ENCODE data around the gene UNC13D.

UNC13D gene

DNA sequence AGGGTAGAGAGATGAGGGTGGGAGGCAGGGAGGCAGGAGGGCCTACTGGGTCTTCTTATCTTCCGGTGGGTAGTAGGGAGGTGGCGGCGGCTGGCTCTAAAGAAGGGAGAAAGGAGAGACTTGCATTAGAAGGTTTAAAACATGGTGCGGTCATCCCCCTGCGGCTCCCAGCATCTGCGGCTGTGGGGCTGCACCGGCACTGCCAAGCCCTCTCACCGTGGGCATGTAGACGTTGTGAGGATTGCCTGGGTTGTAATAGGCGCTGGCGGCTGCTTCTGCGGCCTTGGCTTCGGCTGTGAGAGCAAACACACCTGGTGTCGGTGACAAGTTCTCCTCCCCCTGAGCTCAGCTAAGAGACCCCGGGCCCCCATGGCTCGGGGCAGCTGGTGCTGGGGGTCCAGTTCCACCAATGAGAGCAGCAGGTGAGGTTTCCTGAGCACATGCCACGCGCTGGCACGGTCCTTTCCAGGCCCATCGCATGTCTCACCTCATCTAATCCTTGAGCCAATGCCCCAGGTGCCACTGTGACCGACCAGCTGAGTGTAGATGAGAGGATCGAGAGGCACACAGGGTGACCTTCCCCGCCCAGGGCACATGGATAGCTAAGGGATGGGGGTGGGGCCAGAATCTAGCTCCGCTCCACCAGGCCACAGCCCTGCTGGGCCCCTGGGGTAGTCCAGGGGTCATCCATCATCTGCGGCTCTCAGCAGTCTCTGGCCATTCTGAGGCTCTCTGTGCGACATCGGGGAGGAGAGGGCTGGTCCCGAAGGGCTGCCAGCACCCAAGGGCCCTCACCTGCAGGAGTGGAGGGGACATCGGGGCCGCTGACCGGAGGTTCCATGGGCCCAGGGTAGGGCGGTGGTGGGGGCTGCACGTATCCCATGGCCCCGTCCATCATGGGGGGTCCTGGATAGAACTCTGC is 2.7 kb upstream of the UNC13D start:
- TF ChIP-seq, protein P1, sequence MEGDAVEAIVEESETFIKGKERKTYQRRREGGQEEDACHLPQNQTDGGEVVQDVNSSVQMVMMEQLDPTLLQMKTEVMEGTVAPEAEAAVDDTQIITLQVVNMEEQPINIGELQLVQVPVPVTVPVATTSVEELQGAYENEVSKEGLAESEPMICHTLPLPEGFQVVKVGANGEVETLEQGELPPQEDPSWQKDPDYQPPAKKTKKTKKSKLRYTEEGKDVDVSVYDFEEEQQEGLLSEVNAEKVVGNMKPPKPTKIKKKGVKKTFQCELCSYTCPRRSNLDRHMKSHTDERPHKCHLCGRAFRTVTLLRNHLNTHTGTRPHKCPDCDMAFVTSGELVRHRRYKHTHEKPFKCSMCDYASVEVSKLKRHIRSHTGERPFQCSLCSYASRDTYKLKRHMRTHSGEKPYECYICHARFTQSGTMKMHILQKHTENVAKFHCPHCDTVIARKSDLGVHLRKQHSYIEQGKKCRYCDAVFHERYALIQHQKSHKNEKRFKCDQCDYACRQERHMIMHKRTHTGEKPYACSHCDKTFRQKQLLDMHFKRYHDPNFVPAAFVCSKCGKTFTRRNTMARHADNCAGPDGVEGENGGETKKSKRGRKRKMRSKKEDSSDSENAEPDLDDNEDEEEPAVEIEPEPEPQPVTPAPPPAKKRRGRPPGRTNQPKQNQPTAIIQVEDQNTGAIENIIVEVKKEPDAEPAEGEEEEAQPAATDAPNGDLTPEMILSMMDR (conservative IDR thresholded peaks at IDR 0.05; ENCODE audit: control insufficient read depth, insufficient read depth, low read depth, low read length) = no peak
- DNase-seq (ENCODE audit: low read depth) = no peak
- H3K4me3 ChIP-seq (ENCODE audit: control insufficient read depth, low read depth, low read length) = no peak overlapping the region

DNA sequence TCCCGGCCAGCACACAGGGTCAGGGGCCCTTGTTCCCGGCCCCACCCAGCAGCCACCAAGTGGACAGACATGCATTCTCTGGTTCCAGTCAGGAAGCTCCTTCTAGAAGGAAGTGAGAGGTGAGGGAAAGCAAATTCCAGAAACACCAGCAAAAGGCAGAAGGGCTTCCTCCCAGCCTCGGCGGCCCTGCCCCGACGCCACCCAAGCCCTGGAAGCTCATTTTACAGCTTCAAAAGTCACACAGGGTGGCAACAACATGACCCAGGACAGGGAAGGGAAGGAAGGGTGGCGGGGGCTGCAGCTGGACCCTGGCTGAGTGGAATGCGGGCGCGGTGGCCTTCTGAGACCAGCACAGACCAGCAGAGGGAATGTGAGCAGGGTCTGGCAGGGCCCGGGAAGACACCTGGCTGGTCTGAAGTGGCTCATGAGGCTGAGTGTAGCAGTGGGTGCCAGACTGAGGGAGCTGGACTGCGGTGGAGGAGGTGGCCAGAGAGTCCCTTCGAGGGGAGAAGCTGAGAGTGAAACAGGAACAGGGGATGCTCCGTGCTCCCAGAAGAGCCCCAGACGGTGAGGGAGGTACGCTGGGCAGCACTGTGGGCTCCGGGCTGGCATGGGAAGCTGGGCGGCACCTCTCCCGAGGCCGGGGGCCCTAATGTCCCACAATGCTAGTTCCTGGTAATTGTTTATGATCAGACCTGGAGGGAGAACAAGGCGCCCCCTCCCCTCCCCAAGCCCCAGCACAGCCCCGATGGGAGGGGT is 1.9 kb upstream of the UNC13D start:
- no peak overlapping the region for H3K4me3 ChIP-seq (ENCODE audit: control insufficient read depth, low read depth, low read length)
- TF ChIP-seq, protein P1 (conservative IDR thresholded peaks at IDR 0.05; ENCODE audit: control insufficient read depth, insufficient read depth, low read depth, low read length) = no peak
- DNase-seq (ENCODE audit: low read depth) = no peak

DNA sequence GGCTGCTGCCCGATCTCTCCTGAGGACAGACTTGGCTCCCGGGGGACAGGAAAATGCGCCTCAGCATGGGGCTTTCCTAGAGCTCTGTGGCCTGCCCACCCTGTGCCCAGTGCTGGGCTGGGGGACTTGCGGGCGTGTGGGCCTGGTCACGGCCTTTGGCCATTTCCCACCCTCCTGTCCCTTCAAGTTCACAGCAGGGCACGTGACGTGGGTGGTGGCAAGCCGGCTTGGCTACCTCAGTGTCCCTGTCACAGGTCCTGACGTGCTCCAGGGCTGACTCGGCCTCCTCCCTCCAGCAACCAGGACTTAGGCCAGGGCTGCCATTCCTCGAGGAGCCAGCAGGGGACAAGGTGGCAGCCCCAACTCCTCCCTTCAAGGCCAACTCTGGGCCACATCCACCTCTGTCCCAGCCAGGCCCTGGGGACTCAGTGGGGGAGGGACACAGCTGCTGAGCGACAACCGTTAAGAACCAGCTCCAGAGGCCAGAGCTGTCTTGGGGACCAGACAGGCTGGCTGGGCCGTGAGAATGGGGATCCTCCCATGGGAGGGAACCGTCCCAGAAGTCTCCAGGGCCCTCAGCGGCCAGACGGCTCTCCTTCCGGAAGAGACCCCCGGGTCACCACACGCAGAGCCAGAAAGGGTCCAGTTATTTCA is 981 bp upstream of the UNC13D start:
- TF ChIP-seq, protein P1 (conservative IDR thresholded peaks at IDR 0.05; ENCODE audit: control insufficient read depth, insufficient read depth, low read depth, low read length) = peak; percentile 64
- peak; percentile 61 for DNase-seq (ENCODE audit: low read depth)
- H3K4me3 ChIP-seq (ENCODE audit: control insufficient read depth, low read depth, low read length) = no peak overlapping the region

DNA sequence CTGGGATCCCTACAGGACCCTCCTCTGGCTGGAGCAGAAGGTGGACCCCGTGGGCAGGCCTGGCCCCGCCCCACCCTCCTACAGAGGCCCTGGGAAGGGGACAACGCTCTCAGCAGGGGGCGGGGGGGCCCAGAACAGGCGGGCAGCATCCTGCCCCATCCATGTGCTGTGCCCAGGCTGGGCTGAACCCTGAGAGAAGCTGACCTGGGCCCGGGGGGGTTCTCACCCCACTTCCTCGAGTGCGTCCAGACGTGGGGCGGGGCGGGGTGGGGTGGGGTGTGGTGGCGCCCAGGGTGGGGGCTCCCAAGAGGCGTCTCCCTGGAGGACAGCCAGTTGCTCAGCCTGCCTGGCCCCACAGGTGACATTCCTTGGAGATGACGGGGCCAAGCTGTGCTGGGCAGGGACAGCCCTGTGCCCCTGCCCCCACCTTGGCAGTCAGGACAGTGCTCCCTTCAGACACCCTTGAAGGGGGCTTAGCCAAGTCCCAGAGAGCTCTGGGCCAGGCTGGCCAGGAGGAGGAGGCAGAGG is 390 bp upstream of the UNC13D start:
- no peak overlapping the region for H3K4me3 ChIP-seq (ENCODE audit: control insufficient read depth, low read depth, low read length)
- TF ChIP-seq, protein P1 (conservative IDR thresholded peaks at IDR 0.05; ENCODE audit: control insufficient read depth, insufficient read depth, low read depth, low read length) = no peak
- no peak for DNase-seq (ENCODE audit: low read depth)

DNA sequence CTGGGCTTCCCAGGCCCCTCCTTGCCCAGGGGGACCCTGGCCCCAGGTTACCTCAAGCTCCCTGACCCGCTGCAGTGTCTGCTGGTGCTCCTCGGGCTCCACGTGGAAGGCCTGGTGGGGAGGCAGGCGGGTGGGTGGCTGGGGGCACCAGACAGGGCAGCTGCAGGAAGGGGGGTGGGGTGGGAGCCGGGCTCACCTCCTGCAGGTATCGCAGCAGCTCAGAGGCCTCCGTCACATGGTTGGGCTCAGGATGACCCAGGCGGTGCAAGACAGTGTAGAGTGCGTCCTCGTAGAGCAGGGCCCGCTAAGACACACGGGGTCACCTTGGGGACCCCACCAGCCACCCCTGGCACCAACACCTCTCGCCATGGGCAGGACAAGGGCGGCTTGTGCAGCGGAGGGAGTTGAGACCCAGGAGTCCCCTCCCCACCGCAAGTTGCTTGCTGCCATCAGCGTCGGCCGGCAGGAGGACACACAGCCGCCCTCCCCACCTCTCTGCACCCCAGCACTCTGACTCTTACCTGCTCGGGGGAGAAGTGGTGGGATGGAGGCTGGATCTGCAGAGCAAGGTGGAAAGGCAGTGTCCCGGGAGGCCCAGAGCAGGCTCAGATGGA is 1.1 kb downstream of the UNC13D start:
- TF ChIP-seq, protein P1 (conservative IDR thresholded peaks at IDR 0.05; ENCODE audit: control insufficient read depth, insufficient read depth, low read depth, low read length) = no peak
- H3K4me3 ChIP-seq (ENCODE audit: control insufficient read depth, low read depth, low read length) = no peak overlapping the region
- no peak for DNase-seq (ENCODE audit: low read depth)

DNA sequence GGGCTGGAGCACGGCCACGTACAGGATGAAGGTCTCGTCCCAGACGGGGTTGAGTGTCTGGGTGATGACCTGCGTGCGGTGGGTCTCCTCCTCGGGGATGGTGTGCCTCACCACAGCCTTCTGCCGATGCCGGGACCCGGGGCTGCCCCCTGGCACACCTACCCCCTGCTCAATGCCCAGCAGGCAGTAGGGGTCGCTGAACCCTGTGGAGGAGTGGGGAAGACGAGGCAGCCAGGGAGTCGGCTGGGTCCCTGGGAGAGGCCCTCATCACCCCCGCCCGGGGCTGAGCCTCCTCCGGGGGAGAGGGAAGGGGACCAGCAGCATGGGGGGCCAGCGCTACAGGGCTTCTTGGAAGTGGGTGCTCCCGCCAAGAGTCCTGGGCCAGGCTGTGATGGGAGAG is 1.8 kb downstream of the UNC13D start:
- DNase-seq (ENCODE audit: low read depth) = no peak
- H3K4me3 ChIP-seq (ENCODE audit: control insufficient read depth, low read depth, low read length) = no peak overlapping the region
- TF ChIP-seq, protein P1 (conservative IDR thresholded peaks at IDR 0.05; ENCODE audit: control insufficient read depth, insufficient read depth, low read depth, low read length) = no peak
